GM21528 (cell line): ENCODE measurements around the gene CPN2.

Experiments used
- ATAC-seq: cut with Tn5 transposase; IDR thresholded peaks from one replicate; pipeline ENCODE4 v1.9.1; 2021; ENCODE audit warnings: mild to moderate bottlenecking, moderate library complexity; ENCODE audit not compliant: unreplicated experiment, low FRiP score

The CPN2 gene

GRCh38 chr3:194330160-194330559 is 21.0 kb downstream of the CPN2 start:
- ATAC-seq = no peak

GRCh38 chr3:194329583-194329965 is 21.6 kb downstream of the CPN2 start:
- no peak for ATAC-seq

- ATAC-seq = no peak
Measured at GRCh38 chr3:194328942-194329582, 22.1 kb downstream of the CPN2 start.

- no peak for ATAC-seq
Measured at GRCh38 chr3:194328053-194328657, 23.0 kb downstream of the CPN2 start.

- ATAC-seq = no peak
Measured at GRCh38 chr3:194327218-194328052, 23.7 kb downstream of the CPN2 start.

- ATAC-seq = no peak
Measured at GRCh38 chr3:194326968-194327217, 24.2 kb downstream of the CPN2 start.

GRCh38 chr3:194326192-194326967 is 24.7 kb downstream of the CPN2 start:
- ATAC-seq = no peak

- no peak for ATAC-seq
Measured at GRCh38 chr3:194325424-194326153, 25.5 kb downstream of the CPN2 start.

- no peak for ATAC-seq
Measured at GRCh38 chr3:194324823-194325327, 26.3 kb downstream of the CPN2 start.

- ATAC-seq = no peak
Measured at GRCh38 chr3:194323785-194324735, 27.1 kb downstream of the CPN2 start.

- no peak for ATAC-seq
Measured at GRCh38 chr3:194322678-194323211, 28.4 kb downstream of the CPN2 start.

GRCh38 chr3:194321693-194322640 is 29.2 kb downstream of the CPN2 start:
- no peak for ATAC-seq

GRCh38 chr3:194320744-194321243 is 30.3 kb downstream of the CPN2 start:
- ATAC-seq = no peak

GRCh38 chr3:194320100-194320499 is 31.0 kb downstream of the CPN2 start:
- no peak for ATAC-seq

GRCh38 chr3:194318511-194319161 is 32.5 kb downstream of the CPN2 start:
- no peak for ATAC-seq

- ATAC-seq = no peak
Measured at GRCh38 chr3:194316918-194317317, 34.2 kb downstream of the CPN2 start.

- ATAC-seq = peak; percentile 38
Measured at GRCh38 chr3:194315965-194316361, 35.2 kb downstream of the CPN2 start.
